ENCODE measurements around the gene CELF2.

CELF2 gene

GRCh38 chr10:11284291-11285085 lies 266.8 kb downstream of the CELF2 start:
- no peak for TF ChIP-seq CTCF (IDR thresholded peaks at IDR 0.05; ENCODE audit: insufficient read depth, low read length, missing control alignments)
- ChIA-PET CTCF (no interaction called here), POLR2A (no interaction called here)

GRCh38 chr10:11285171-11285570 lies 267.5 kb downstream of the CELF2 start:
- CTCF ChIA-PET, result interaction anchor here (1.0 kb wide), 1 partner anchor 15 kb away, joined by 3 read pairs; no protein-coding TSS in a partner anchor
- TF ChIP-seq CTCF (IDR thresholded peaks at IDR 0.05; ENCODE audit: insufficient read depth, low read length, missing control alignments), result peak; percentile 21
- DNase-seq (ENCODE audit: low read depth, low spot score), result no peak
- no peak overlapping the region for H3K4me3 ChIP-seq (ENCODE audit: low read depth, low read length)
- POLR2A ChIA-PET, result no interaction called here

More at GRCh38 chr10:11284291-11285085, 266.8 kb downstream of the CELF2 start:
- H3K4me3 ChIP-seq (ENCODE audit: low read depth, low read length), result no peak overlapping the region
- DNase-seq (ENCODE audit: low read depth, low spot score), result no peak

DNA sequence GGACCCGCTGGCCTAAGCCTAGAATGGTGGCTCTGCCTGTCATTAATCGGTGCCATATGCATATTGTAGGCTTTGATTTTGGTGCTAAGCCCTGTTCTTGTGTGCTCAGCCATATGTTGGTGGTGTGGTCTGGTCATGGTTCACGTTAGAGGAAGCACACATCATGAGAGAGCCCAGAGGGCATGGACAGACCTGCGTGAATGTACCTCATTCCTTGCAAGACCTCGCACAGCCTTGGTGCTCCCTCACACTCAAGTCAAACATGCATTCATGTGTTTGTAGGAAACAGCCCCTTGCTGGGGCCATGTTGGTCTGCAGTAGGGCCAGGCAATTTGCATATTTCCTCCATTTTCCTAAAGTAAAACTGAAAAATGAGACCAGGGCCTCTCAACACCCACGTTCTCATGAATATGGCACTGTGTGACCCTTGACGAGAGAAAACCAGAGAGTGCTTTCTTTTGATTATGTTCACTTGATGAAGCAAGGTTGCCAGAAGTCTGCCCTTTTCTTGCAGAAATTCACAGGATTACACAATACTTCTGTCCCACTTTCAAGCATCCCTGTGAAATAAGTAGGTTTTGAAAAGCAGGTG lies 268.7 kb downstream of the CELF2 start:
- no peak for DNase-seq (ENCODE audit: low read depth, low spot score)
- ChIA-PET POLR2A (no interaction called here), CTCF (interaction anchor here (0.6 kb wide), 2 partner anchors 24 to 362 kb away, joined by 3 read pairs; no protein-coding TSS in a partner anchor)

GRCh38 chr10:11288302-11288701 lies 270.6 kb downstream of the CELF2 start:
- no peak for TF ChIP-seq CTCF (IDR thresholded peaks at IDR 0.05; ENCODE audit: insufficient read depth, low read length, missing control alignments)
- H3K4me3 ChIP-seq (ENCODE audit: low read depth, low read length), result no peak overlapping the region
- DNase-seq (ENCODE audit: low read depth, low spot score), result no peak
- ChIA-PET CTCF (no interaction called here), POLR2A (no interaction called here)

More for the DNA sequence above, 268.7 kb downstream of the CELF2 start:
- no peak overlapping the region for H3K4me3 ChIP-seq (ENCODE audit: low read depth, low read length)
- no peak for TF ChIP-seq CTCF (IDR thresholded peaks at IDR 0.05; ENCODE audit: insufficient read depth, low read length, missing control alignments)

GRCh38 chr10:11290156-11290890 lies 272.7 kb downstream of the CELF2 start:
- TF ChIP-seq CTCF (IDR thresholded peaks at IDR 0.05; ENCODE audit: insufficient read depth, low read length, missing control alignments), result no peak
- H3K4me3 ChIP-seq (ENCODE audit: low read depth, low read length), result no peak overlapping the region
- no peak for DNase-seq (ENCODE audit: low read depth, low spot score)

More at GRCh38 chr10:11290156-11290890, 272.7 kb downstream of the CELF2 start:
- POLR2A ChIA-PET, result no interaction called here
- CTCF ChIA-PET, result no interaction called here
